Subcutaneous abdominal adipose tissue (tissue), 5 donors: ENCODE results near the gene SMIM24.

Experiments
- H3K27ac ChIP-seq: one replicate; pipeline ENCODE4 v1.7.0; 2013; ENCODE audit warnings: low read depth, mild to moderate bottlenecking, inconsistent platforms, low read length, moderate library complexity
- H3K27me3 ChIP-seq, 5 donors: one replicate each; pipeline ENCODE4 v1.7.0; 2013; ENCODE audit warnings: low read length in 5 of 5, inconsistent platforms in 1 of 5; ENCODE audit not compliant: control insufficient read depth in 5 of 5, insufficient read depth in 4 of 5
- H3K36me3 ChIP-seq, 5 donors: one replicate each; pipeline ENCODE4 v1.7.0; 2013; ENCODE audit warnings: low read length in 5 of 5; ENCODE audit not compliant: control insufficient read depth in 5 of 5, insufficient read depth in 5 of 5
- H3K4me1 ChIP-seq, 5 donors: one replicate each; pipeline ENCODE4 v1.7.0; 2013; ENCODE audit warnings: low read length in 5 of 5, mild to moderate bottlenecking in 3 of 5, moderate library complexity in 1 of 5; ENCODE audit not compliant: control insufficient read depth in 5 of 5, insufficient read depth in 5 of 5
- H3K4me3 ChIP-seq, 5 donors: one replicate each; pipeline ENCODE4 v1.7.0; 2013; ENCODE audit warnings: low read length in 5 of 5, low read depth in 1 of 5
- H3K9ac ChIP-seq, 5 donors: one replicate each; pipeline ENCODE4 v1.7.0; 2013; ENCODE audit warnings: low read length in 5 of 5, mild to moderate bottlenecking in 4 of 5, moderate library complexity in 3 of 5
- H3K9me3 ChIP-seq, 5 donors: one replicate each; pipeline ENCODE4 v1.7.0; 2013; ENCODE audit warnings: low read length in 5 of 5; ENCODE audit not compliant: control insufficient read depth in 5 of 5
- donor health status: healthy.
- donor health status: healthy.
- donor health status: healthy.
- donor health status: healthy.
- donor health status: healthy.

SMIM24 gene

DNA sequence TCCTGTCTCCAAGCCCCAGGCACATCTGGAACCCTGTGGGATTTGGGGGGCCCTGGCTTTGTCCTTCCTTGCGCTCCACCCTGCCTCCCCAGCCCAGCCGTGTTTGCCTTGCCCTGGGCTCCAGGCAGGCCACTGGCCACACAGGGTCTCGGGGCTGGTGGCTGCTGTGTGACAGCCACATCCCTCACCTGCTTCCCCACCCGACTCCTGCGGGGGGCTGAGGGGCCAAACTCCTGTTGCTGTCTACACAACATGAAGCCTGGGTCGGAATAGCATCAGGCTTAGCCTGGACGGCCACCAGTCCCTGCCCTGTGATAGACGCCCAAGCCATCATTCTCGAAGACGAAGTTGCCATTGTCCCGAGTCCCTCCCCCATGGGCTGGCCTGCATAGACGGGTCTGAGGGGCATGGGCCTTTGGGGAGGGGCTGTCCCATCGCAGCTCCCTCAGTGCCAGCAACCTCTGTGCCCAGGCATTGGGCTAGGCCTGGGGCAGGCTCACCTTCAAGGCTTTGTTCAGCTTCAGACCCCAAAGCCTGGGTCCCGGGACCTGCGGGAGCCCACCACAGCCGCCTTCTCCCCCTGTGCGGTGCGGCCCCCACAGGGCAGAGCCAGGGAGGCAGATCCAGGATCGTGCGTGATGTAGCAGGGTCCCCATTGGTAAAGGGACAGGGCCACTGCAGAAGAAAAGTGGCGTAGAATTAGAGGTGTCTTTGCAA is 43.2 kb upstream of the SMIM24 start:
- no peak overlapping the region for H3K4me3 ChIP-seq
- H3K9ac ChIP-seq: no peak overlapping the region
- no peaks in the 10 kb centered on the region for H3K27me3 ChIP-seq
- H3K4me1 ChIP-seq: no peaks in the 10 kb centered on the region
- no peak overlapping the region for H3K27ac ChIP-seq
- peaks cover 0 to 83% (median 63%) of the 10 kb centered on the region in 5 donors for H3K36me3 ChIP-seq
- H3K9me3 ChIP-seq: no peaks in the 10 kb centered on the region

DNA sequence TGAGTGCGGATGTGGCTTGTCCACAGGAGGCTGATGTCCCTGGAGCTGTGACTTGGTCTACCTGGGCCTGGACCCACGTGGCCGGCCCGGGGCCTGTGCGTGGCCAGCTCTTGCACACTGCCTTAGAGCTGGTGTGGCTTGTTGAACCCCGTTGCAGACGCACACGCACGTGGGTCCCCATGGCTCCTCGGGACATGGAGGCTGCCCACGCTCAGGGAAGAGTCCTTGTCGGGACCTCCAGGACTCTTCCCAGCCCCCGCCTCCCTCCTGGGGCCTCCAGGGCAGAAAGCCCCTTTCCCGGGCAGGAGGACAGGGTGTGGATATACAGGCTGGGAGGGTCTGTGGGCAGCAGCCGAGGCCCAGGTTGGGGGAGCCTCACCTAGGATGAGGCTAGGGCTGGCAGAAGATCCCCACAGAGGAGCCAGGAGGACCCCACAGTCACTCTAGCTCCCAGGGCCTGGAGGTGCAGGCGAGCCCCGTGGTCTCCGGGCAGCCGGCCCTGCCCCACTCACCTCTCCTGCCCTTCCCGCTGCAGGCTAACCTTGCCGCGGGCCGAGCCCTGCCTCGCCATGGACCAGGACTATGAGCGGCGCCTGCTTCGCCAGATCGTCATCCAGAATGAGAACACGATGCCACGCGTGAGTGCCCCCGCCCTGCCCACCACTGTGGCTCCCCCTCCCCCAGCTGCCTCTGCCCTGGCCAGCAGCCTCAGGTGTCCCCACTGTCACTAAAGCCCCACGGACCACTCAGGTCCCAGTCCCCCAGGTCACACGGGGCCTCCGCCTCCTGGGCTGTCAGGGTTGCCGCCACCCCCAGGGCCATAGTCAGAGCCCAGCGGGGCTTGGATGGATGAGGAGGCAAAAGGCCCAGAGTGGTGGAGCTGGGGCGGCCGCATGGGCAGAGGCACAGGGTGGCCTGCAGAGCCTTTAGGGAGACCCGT is 42.4 kb upstream of the SMIM24 start:
- Histone ChIP-seq H3K27me3 (no peaks in the 10 kb centered on the region), H3K36me3 (peaks cover 0 to 77% (median 60%) of the 10 kb centered on the region in 5 donors), H3K9me3 (no peaks in the 10 kb centered on the region), H3K4me3 (no peak overlapping the region), H3K4me1 (no peaks in the 10 kb centered on the region), H3K27ac (no peak overlapping the region), H3K9ac (no peak overlapping the region)

GRCh38 chr19:3521104-3521445 is 40.8 kb upstream of the SMIM24 start:
- no peak overlapping the region for H3K9ac ChIP-seq
- H3K36me3 ChIP-seq: peaks cover 0 to 65% (median 44%) of the 10 kb centered on the region in 5 donors
- H3K4me3 ChIP-seq: no peak overlapping the region
- no peaks in the 10 kb centered on the region for H3K27me3 ChIP-seq
- peaks cover 0 to under 1% (median 0%) of the 10 kb centered on the region in 5 donors for H3K4me1 ChIP-seq
- no peaks in the 10 kb centered on the region for H3K9me3 ChIP-seq
- no peak overlapping the region for H3K27ac ChIP-seq

- H3K9me3 ChIP-seq: no peaks in the 10 kb centered on the region
- H3K4me1 ChIP-seq: peaks cover 0 to 4% (median 0%) of the 10 kb centered on the region in 5 donors
- H3K9ac ChIP-seq: no peak overlapping the region
- peaks cover 0 to 60% (median 40%) of the 10 kb centered on the region in 5 donors for H3K36me3 ChIP-seq
- H3K4me3 ChIP-seq: no peak overlapping the region
- H3K27ac ChIP-seq: no peak overlapping the region
- no peaks in the 10 kb centered on the region for H3K27me3 ChIP-seq
Measured at GRCh38 chr19:3520166-3521103, 40.1 kb upstream of the SMIM24 start.

- Histone ChIP-seq H3K36me3 (peaks cover 0 to 49% (median 30%) of the 10 kb centered on the region in 5 donors), H3K27me3 (no peaks in the 10 kb centered on the region), H3K9ac (no peak overlapping the region), H3K4me1 (peaks cover 0 to 11% (median 9%) of the 10 kb centered on the region in 5 donors), H3K9me3 (no peaks in the 10 kb centered on the region), H3K4me3 (no peak overlapping the region), H3K27ac (no peak overlapping the region)
Measured at GRCh38 chr19:3519126-3519525, 38.8 kb upstream of the SMIM24 start.

GRCh38 chr19:3518659-3519058 is 38.3 kb upstream of the SMIM24 start:
- no peak overlapping the region for H3K4me3 ChIP-seq
- no peaks in the 10 kb centered on the region for H3K27me3 ChIP-seq
- H3K4me1 ChIP-seq: peaks cover 0 to 16% (median 9%) of the 10 kb centered on the region in 5 donors
- peaks cover 0 to 45% (median 26%) of the 10 kb centered on the region in 5 donors for H3K36me3 ChIP-seq
- H3K9me3 ChIP-seq: no peaks in the 10 kb centered on the region
- H3K9ac ChIP-seq: no peak overlapping the region
- no peak overlapping the region for H3K27ac ChIP-seq

DNA sequence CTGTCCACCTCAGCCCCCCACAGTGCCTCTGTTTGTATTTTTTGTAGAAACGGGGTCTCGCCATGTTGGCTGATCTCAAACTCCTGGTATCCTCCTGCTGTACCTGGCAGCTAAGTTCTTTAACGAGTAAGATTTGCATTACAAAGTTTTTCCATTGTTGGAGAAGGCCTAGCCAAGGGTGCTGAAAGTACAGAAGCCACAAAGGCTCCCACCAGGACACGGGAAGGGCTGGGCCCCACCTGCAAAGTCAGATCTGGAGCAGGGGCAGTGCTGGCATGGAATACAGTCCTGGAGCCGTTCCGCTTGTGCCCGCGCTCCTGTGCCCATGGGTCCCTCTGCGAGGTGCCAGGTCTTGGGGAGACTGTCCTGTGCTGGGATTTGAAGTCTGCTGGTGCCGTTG is 37.9 kb upstream of the SMIM24 start:
- H3K27ac ChIP-seq: no peak overlapping the region
- H3K9ac ChIP-seq: no peak overlapping the region
- no peaks in the 10 kb centered on the region for H3K27me3 ChIP-seq
- H3K9me3 ChIP-seq: no peaks in the 10 kb centered on the region
- H3K4me3 ChIP-seq: no peak overlapping the region
- H3K36me3 ChIP-seq: peaks cover 0 to 41% (median 22%) of the 10 kb centered on the region in 5 donors
- H3K4me1 ChIP-seq: peaks cover 2 to 20% (median 13%) of the 10 kb centered on the region in 5 donors

GRCh38 chr19:3517638-3518037 is 37.3 kb upstream of the SMIM24 start:
- H3K9me3 ChIP-seq: no peaks in the 10 kb centered on the region
- peaks cover 2 to 26% (median 19%) of the 10 kb centered on the region in 5 donors for H3K4me1 ChIP-seq
- no peak overlapping the region for H3K9ac ChIP-seq
- no peak overlapping the region for H3K27ac ChIP-seq
- H3K4me3 ChIP-seq: no peak overlapping the region
- no peaks in the 10 kb centered on the region for H3K27me3 ChIP-seq
- peaks cover 0 to 34% (median 18%) of the 10 kb centered on the region in 5 donors for H3K36me3 ChIP-seq

DNA sequence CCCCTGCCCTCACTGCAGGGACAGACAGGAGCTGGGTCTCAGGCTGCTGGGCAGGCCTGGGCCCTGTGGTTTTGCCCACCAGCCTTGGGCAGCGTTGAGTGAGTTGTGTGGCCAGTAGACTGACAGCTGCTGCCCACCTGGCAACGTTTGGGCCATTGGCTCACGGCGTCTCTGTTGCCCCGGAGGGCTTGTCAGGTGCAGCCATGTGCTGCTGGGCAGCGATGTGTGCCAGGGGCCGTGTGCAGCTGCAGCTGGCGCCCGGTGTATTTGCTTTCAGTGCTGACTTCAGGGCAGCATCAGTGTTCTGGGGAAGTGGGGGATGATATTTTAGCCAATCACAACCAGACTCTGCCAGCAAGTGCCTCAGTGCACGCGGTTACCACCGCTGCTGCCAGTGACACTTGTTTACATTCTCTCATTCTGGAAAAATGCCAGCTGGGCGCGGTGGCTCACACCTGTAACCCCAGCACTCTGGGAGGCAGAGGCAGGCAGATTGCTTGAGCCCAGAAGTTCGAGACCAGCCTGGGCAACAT is 36.4 kb upstream of the SMIM24 start:
- H3K4me1 ChIP-seq: peaks cover 2 to 35% (median 27%) of the 10 kb centered on the region in 5 donors

More for the DNA sequence above, 36.4 kb upstream of the SMIM24 start:
- H3K9ac ChIP-seq: peak overlapping the region in 1 of 5 donors; percentile 2
- H3K9me3 ChIP-seq: no peaks in the 10 kb centered on the region
- H3K36me3 ChIP-seq: peaks cover 0 to 25% (median 14%) of the 10 kb centered on the region in 5 donors
- H3K27me3 ChIP-seq: no peaks in the 10 kb centered on the region
- H3K4me3 ChIP-seq: no peak overlapping the region
- H3K27ac ChIP-seq: no peak overlapping the region
